RWPE2 (cell line): ENCODE results near the gene C1orf50.

Source experiments
- ATAC-seq: fragments of 200-7000 bp; cut with Tn5 transposase; 3 replicates; pipeline ENCODE4 v1.9.1; 2021; ENCODE audit warnings: low read depth
- DNase-seq: peaks from one replicate; pipeline ENCODE4 v3.0.0-alpha.2; 2020; ENCODE audit warnings: low spot score
- H3K27ac ChIP-seq: fragments of 450-650 bp; 2 replicates; pipeline ENCODE4 v1.5.1; 2017; ENCODE audit warnings: mild to moderate bottlenecking; ENCODE audit not compliant: poor library complexity, severe bottlenecking
- H3K27me3 ChIP-seq: fragments of 250-450 bp; sonication (Bioruptor Pico); 2 replicates; pipeline ENCODE4 v1.5.1; 2021; ENCODE audit warnings: mild to moderate bottlenecking, moderate library complexity; ENCODE audit not compliant: insufficient read depth, poor library complexity, severe bottlenecking
- H3K36me3 ChIP-seq: fragments of 250-450 bp; sonication (Bioruptor Pico); 2 replicates; pipeline ENCODE4 v1.5.1; 2020; ENCODE audit warnings: low read depth, mild to moderate bottlenecking, moderate library complexity
- H3K4me1 ChIP-seq: fragments of 250-450 bp; sonication (Bioruptor Pico); 2 replicates; pipeline ENCODE4 v1.5.1; 2021; ENCODE audit warnings: mild to moderate bottlenecking, moderate library complexity; ENCODE audit not compliant: insufficient read depth, poor library complexity, severe bottlenecking
- H3K4me3 ChIP-seq: fragments of 250-450 bp; sonication (Bioruptor Pico); 2 replicates; pipeline ENCODE4 v1.5.1; 2021; ENCODE audit warnings: mild to moderate bottlenecking, moderate library complexity; ENCODE audit not compliant: severe bottlenecking
- H3K9me3 ChIP-seq: fragments of 250-450 bp; sonication (Bioruptor Pico); 2 replicates; pipeline ENCODE4 v1.5.1; 2021; ENCODE audit warnings: mild to moderate bottlenecking, moderate library complexity; ENCODE audit not compliant: severe bottlenecking
- TF ChIP-seq, protein P1 (sequence below): fragments of 450-650 bp; IDR thresholded peaks from one replicate; pipeline ENCODE4 v1.5.1; 2017; ENCODE audit warnings: mild to moderate bottlenecking, moderate library complexity; ENCODE audit not compliant: poor library complexity, severe bottlenecking

Gene C1orf50

DNA sequence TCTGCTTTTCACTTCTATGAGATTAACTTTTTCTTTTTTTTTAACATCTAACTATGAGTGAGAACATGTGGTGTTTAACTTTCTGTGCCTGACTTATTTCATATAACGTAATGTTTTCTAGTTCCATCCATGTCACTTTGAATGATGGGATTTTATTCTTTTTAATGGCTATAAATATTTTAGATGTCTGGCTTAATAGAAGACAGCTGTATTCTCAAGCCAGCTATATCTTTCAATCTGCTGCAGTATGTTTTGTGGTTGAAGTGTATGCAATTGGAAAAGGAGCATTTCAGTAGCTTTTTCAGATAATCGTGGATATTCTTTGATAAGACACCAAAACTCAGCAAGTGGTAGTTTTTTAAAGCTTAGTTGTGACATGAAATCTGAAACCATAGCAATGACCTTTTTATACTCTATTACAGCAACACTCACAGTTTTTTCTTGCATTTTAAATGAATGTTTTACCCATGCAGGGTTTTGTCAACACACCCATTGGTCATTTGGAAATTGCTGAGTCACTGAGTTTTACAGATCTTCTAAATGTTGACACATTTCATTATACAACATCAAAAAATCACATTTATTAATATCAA lies 55.8 kb downstream of the C1orf50 start:
- DNase-seq (no peak), ATAC-seq (no peak)
- TF ChIP-seq, protein P1, sequence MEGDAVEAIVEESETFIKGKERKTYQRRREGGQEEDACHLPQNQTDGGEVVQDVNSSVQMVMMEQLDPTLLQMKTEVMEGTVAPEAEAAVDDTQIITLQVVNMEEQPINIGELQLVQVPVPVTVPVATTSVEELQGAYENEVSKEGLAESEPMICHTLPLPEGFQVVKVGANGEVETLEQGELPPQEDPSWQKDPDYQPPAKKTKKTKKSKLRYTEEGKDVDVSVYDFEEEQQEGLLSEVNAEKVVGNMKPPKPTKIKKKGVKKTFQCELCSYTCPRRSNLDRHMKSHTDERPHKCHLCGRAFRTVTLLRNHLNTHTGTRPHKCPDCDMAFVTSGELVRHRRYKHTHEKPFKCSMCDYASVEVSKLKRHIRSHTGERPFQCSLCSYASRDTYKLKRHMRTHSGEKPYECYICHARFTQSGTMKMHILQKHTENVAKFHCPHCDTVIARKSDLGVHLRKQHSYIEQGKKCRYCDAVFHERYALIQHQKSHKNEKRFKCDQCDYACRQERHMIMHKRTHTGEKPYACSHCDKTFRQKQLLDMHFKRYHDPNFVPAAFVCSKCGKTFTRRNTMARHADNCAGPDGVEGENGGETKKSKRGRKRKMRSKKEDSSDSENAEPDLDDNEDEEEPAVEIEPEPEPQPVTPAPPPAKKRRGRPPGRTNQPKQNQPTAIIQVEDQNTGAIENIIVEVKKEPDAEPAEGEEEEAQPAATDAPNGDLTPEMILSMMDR = no peak
- Histone ChIP-seq H3K4me3 (no peak overlapping the region), H3K27ac (no peak overlapping the region), H3K36me3 (no peaks in the 10 kb centered on the region), H3K27me3 (no peaks in the 10 kb centered on the region), H3K4me1 (no peaks in the 10 kb centered on the region), H3K9me3 (no peaks in the 10 kb centered on the region)

DNA sequence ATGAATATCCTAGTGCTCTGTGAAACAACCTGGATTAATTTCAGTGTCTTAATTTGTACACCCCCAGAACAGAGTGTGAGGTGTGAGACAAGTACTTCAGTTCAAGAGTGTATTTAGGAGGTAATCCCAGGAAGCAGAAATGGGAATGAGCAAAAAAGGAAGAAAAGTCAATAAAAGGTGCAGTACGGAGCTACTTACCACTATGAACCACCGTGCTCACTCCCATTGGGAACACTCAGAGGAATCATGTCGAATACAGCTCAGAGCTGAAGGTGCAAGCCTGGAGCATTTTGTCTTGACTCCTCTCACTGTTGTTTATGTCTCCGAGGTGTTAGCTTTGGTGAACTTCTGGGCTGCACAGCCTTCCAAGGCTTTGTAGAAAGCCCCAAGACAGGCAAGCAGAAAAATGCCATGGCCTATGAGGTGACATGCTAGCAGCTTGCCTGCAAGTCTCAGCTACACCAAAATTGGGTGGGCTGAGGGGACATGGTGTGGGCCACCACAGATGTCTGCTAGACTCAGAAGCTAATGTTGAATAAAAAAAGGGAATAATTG lies 57.5 kb downstream of the C1orf50 start:
- H3K4me3 ChIP-seq = no peak overlapping the region
- H3K27me3 ChIP-seq = no peaks in the 10 kb centered on the region
- no peak overlapping the region for H3K27ac ChIP-seq
- H3K9me3 ChIP-seq = no peaks in the 10 kb centered on the region
- H3K4me1 ChIP-seq = no peaks in the 10 kb centered on the region
- no peaks in the 10 kb centered on the region for H3K36me3 ChIP-seq
- DNase-seq (no peak), ATAC-seq (no peak)
- TF ChIP-seq, protein P1 = no peak

DNA sequence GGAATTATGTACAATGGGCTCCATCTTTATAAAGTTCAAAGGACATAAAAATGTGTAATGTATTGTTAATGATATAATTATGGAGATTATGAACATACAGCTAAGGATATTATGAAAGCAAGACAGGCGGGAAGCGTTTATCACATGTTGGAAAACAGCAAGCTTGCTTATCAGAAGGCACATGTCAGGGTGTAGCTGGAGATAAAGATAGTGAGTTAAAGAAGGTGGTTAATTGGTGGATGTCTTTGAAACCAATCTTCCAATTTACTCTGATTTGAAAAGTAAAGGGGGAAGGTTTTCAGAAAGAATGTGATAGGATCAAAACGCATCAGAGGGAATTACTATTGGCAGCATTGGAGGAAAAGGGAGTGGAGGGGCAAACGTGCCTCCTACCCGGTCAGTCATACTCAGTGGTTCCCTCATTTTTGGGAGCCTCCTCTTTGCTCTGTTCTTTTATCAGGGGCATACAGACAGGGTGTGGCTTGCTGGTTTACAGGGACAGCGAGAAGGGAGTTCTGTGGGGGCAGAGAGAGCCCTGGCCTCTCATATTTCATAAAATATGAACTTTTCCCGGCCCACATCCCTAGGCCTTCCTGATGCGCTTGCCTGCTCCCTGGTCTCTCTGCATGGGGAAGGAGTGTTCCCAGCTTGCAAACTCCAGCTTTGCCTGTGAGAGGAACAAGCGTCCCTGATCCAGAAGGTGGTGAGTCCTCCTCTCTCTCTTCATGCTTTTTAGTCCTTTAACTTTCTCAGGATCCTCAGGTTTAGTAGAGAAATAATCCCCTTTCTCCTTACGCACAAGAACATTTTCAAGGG lies 58.2 kb downstream of the C1orf50 start:
- ATAC-seq (no peak; the same call in 2 of the 3 replicates), DNase-seq (no peak)
- Histone ChIP-seq H3K9me3 (no peaks in the 10 kb centered on the region), H3K27me3 (no peaks in the 10 kb centered on the region), H3K4me3 (no peak overlapping the region), H3K27ac (no peak overlapping the region), H3K36me3 (no peaks in the 10 kb centered on the region), H3K4me1 (no peaks in the 10 kb centered on the region)
- TF ChIP-seq, protein P1 = no peak
